NT2/D1 (cell line): Measurements from ENCODE around the gene FARSA.

Source experiments
- SUZ12 ChIP-seq: IDR thresholded peaks from 2 replicates; pipeline ENCODE4 v1.6.1; 2011; ENCODE audit not compliant: insufficient read length, insufficient read depth; ENCODE audit errors: extremely low read depth
- YY1 ChIP-seq: IDR thresholded peaks from 2 replicates; pipeline ENCODE4 v1.6.1; 2011; ENCODE audit not compliant: insufficient read length, insufficient read depth

DNA sequence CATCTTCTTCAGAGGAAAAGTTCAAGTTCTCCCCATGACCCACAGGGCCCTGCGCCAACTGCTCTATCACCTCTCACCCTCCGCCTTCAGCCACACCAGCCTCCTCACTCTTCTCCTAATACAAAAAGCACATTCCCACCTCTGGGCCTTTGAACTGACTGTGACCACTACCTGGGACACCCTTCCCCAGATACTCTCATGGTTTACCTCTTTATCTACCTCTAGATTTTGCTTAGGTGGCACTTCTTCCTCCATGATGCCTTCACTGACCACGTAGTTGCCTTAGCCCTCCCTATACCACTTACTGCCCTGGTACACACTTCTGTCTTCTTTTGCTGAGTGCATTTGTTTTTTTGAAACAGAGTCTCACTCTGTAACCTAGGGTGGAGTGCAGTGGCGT is 10.6 kb downstream of the FARSA start:
- TF ChIP-seq YY1 (no peak), SUZ12 (no peak)
